ENCODE data around the gene GPC6.

GPC6 gene

DNA sequence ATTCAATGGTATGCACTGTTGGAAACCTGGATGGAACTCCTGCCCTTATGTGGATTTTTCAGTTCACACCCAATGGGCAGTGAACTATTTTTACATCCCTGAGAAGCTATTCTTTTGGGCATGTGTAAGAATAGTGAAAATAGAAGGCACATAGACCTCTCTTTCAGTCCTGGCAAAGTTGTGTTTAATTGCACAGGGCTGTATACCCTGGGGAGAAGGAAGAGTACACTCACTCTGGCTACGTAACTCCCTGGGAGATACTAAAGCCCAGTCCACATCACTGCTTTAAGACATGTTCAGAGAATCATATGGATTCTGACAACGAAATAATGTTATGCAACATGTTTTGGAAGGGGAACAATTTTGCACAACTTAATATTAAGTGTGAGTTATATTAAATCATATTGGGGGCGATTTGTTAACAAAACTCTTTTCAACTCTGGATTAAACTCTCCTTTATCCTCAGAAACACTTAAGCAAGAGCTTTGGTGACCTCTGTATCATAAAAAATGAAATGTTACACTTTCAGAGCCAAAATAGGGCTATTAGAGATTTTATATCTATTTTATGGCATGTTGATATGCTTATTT, 1086.8 kb downstream of the GPC6 start:
- H3K14ac ChIP-seq (ENCODE audit: low read length in 2 of 2), result no peak overlapping the region
- no peak overlapping the region for H3K23ac ChIP-seq (ENCODE audit: low read length in 2 of 2)
- H3K4me1 ChIP-seq (ENCODE audit: control insufficient read depth, insufficient read depth, low read depth, low read length), result no peaks in the 10 kb centered on the region
- H3K4me3 ChIP-seq (ENCODE audit: insufficient read depth in 1 of 2, low read depth in 1 of 2, low read length in 2 of 2), result no peak overlapping the region
- no peak overlapping the region for H2AFZ ChIP-seq (ENCODE audit: low read depth, low read length)
- no CpG with 5 or more reads among the region's 3 CpGs for WGBS
- no peak overlapping the region for H2BK15ac ChIP-seq (ENCODE audit: low read depth, poor library complexity, severe bottlenecking)
- no peak overlapping the region for H2BK120ac ChIP-seq (ENCODE audit: low read depth, low read length)
- no peak overlapping the region for H2BK5ac ChIP-seq (ENCODE audit: low read depth, low read length, poor library complexity, severe bottlenecking)
- H2AK5ac ChIP-seq (ENCODE audit: low read length, severe bottlenecking), result no peak overlapping the region
- peak overlapping the region in 1 of 2 experiments; percentile 90 for H3K4ac ChIP-seq (ENCODE audit: low read depth in 1 of 2, low read length in 2 of 2)
- H3K36me3 ChIP-seq (ENCODE audit: control insufficient read depth in 1 of 2, insufficient read depth in 2 of 2, low read depth in 1 of 2, low read length in 2 of 2), result no peaks in the 10 kb centered on the region
- no peaks in the 10 kb centered on the region for H3K79me1 ChIP-seq (replicated peaks; ENCODE audit: low read length, poor library complexity, severe bottlenecking)
- no peak overlapping the region for H4K91ac ChIP-seq (ENCODE audit: low read length)
- H3K9ac ChIP-seq (ENCODE audit: low read length), result no peak overlapping the region
- H3K27me3 ChIP-seq (ENCODE audit: control insufficient read depth in 1 of 2, insufficient read depth in 1 of 2, low read length in 2 of 2), result no peaks in the 10 kb centered on the region
- DNase-seq, result no peak
- no peaks in the 10 kb centered on the region for H3K9me3 ChIP-seq (ENCODE audit: control insufficient read depth, low read length)
- no peak overlapping the region for H3K4me2 ChIP-seq (ENCODE audit: low read length, poor library complexity, severe bottlenecking)
- H3K27ac ChIP-seq (ENCODE audit: low read length, poor library complexity, severe bottlenecking), result no peak overlapping the region
- peak overlapping the region in 1 of 2 experiments; percentile 58 for H3K18ac ChIP-seq (ENCODE audit: low read depth in 1 of 2, low read length in 2 of 2)
- H4K8ac ChIP-seq (ENCODE audit: low read length), result no peak overlapping the region
- peak overlapping the region in 1 of 2 experiments; percentile 73 for H2BK12ac ChIP-seq (ENCODE audit: low read length in 2 of 2)

DNA sequence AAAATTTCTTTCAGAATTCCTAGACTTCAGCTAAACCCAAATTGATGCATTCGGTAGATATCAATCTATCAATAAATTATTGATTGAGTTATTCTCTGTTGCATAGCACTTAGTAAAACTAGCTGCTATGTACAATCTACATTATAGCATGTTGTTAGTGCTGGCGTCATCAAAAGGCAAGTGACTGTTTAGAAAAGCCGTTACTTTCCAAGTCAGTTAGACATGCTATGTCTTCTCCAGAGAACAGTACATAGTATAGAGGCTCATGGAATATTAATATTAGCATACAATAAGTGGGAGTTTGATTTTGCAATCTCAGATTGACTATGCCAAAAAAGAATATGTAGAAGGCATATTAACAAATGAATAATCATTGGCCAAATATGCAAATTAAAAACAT, 1087.3 kb downstream of the GPC6 start:
- DNase-seq, result no peak
- H2AFZ ChIP-seq (ENCODE audit: low read depth, low read length), result no peak overlapping the region
- no peak overlapping the region for H3K18ac ChIP-seq (ENCODE audit: low read depth in 1 of 2, low read length in 2 of 2)
- H4K8ac ChIP-seq (ENCODE audit: low read length), result no peak overlapping the region
- no peak overlapping the region for H3K23ac ChIP-seq (ENCODE audit: low read length in 2 of 2)
- no peak overlapping the region for H3K14ac ChIP-seq (ENCODE audit: low read length in 2 of 2)
- H2BK12ac ChIP-seq (ENCODE audit: low read length in 2 of 2), result no peak overlapping the region
- no peak overlapping the region for H2BK120ac ChIP-seq (ENCODE audit: low read depth, low read length)
- H3K4ac ChIP-seq (ENCODE audit: low read depth in 1 of 2, low read length in 2 of 2), result no peak overlapping the region
- H3K9me3 ChIP-seq (ENCODE audit: control insufficient read depth, low read length), result no peaks in the 10 kb centered on the region
- no peak overlapping the region for H3K27ac ChIP-seq (ENCODE audit: low read length, poor library complexity, severe bottlenecking)
- H3K27me3 ChIP-seq (ENCODE audit: control insufficient read depth in 1 of 2, insufficient read depth in 1 of 2, low read length in 2 of 2), result no peaks in the 10 kb centered on the region
- H3K4me2 ChIP-seq (ENCODE audit: low read length, poor library complexity, severe bottlenecking), result no peak overlapping the region
- 100% methylated on average over 2 of the region's 3 CpGs for WGBS
- no peaks in the 10 kb centered on the region for H3K36me3 ChIP-seq (ENCODE audit: control insufficient read depth in 1 of 2, insufficient read depth in 2 of 2, low read depth in 1 of 2, low read length in 2 of 2)
- H2BK5ac ChIP-seq (ENCODE audit: low read depth, low read length, poor library complexity, severe bottlenecking), result no peak overlapping the region
- H3K9ac ChIP-seq (ENCODE audit: low read length), result no peak overlapping the region
- no peak overlapping the region for H2AK5ac ChIP-seq (ENCODE audit: low read length, severe bottlenecking)
- H3K4me1 ChIP-seq (ENCODE audit: control insufficient read depth, insufficient read depth, low read depth, low read length), result no peaks in the 10 kb centered on the region
- H2BK15ac ChIP-seq (ENCODE audit: low read depth, poor library complexity, severe bottlenecking), result no peak overlapping the region
- H3K4me3 ChIP-seq (ENCODE audit: insufficient read depth in 1 of 2, low read depth in 1 of 2, low read length in 2 of 2), result no peak overlapping the region
- H4K91ac ChIP-seq (ENCODE audit: low read length), result no peak overlapping the region
- H3K79me1 ChIP-seq (replicated peaks; ENCODE audit: low read length, poor library complexity, severe bottlenecking), result no peaks in the 10 kb centered on the region

DNA sequence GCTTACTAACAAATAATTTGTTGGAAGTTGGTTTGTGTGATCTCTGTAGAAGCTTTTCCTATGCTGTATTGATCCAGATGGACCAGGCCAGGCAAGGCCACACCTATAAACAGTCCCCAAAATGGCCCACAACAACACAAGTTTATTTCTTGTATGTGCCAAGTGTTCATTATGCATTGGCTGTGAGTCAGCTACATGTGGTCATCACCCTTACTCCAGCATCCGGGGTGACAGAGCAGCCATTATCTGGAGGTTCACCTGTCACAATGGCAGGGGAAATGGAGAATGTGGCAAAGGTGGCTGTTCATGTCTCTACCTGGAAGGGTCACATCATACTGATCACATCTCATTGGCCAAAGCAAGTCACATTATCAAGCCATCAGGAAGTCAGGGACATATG, 1088.6 kb downstream of the GPC6 start:
- Histone ChIP-seq H3K36me3 (ENCODE audit: control insufficient read depth in 1 of 2, insufficient read depth in 2 of 2, low read depth in 1 of 2, low read length in 2 of 2) (no peaks in the 10 kb centered on the region), H2AFZ (ENCODE audit: low read depth, low read length) (no peak overlapping the region), H2AK5ac (ENCODE audit: low read length, severe bottlenecking) (peak overlapping the region; percentile 11), H2BK12ac (ENCODE audit: low read length in 2 of 2) (peak overlapping the region; percentile 40 to 88), H3K27me3 (ENCODE audit: control insufficient read depth in 1 of 2, insufficient read depth in 1 of 2, low read length in 2 of 2) (no peaks in the 10 kb centered on the region), H3K18ac (ENCODE audit: low read depth in 1 of 2, low read length in 2 of 2) (peak overlapping the region; percentile 23 to 31), H2BK120ac (ENCODE audit: low read depth, low read length) (no peak overlapping the region), H3K27ac (ENCODE audit: low read length, poor library complexity, severe bottlenecking) (no peak overlapping the region), H3K4ac (ENCODE audit: low read depth in 1 of 2, low read length in 2 of 2) (peak overlapping the region in 1 of 2 experiments; percentile 88), H3K9me3 (ENCODE audit: control insufficient read depth, low read length) (no peaks in the 10 kb centered on the region), H4K8ac (ENCODE audit: low read length) (no peak overlapping the region), H3K4me2 (ENCODE audit: low read length, poor library complexity, severe bottlenecking) (no peak overlapping the region), H3K9ac (ENCODE audit: low read length) (no peak overlapping the region), H3K79me1 (replicated peaks; ENCODE audit: low read length, poor library complexity, severe bottlenecking) (no peaks in the 10 kb centered on the region), H4K91ac (ENCODE audit: low read length) (peak overlapping the region; percentile 85), H3K4me3 (ENCODE audit: insufficient read depth in 1 of 2, low read depth in 1 of 2, low read length in 2 of 2) (no peak overlapping the region), H2BK15ac (ENCODE audit: low read depth, poor library complexity, severe bottlenecking) (no peak overlapping the region), H2BK5ac (ENCODE audit: low read depth, low read length, poor library complexity, severe bottlenecking) (no peak overlapping the region), H3K4me1 (ENCODE audit: control insufficient read depth, insufficient read depth, low read depth, low read length) (no peaks in the 10 kb centered on the region), H3K23ac (ENCODE audit: low read length in 2 of 2) (no peak overlapping the region), H3K14ac (ENCODE audit: low read length in 2 of 2) (peak overlapping the region in 1 of 2 experiments; percentile 2)
- no peak for DNase-seq
- WGBS, result 89% methylated on average over 1 of the region's 1 CpG

DNA sequence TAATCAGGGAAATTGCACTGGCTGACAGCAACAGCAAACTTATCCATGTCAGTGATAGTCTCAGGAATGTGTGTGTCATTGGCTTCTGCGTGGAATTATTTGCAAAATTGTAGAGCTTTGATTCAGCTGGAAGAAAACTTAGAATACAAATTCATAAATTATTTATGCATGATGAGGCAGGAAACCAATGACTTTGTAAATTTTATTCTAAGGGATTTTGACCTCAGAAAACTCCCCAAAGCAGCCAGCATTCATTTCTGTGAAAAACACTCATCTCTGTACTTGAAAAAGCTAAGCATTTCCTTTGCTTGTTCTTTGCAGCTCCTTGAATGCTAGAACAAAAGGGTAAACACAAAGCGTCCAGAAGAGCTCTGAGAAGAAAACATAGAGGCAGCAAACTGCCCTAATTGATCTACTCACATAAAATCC, 1090.5 kb downstream of the GPC6 start:
- H4K91ac ChIP-seq (ENCODE audit: low read length), result no peak overlapping the region
- peak; percentile 33 for DNase-seq
- no peak overlapping the region for H3K18ac ChIP-seq (ENCODE audit: low read depth in 1 of 2, low read length in 2 of 2)
- no peak overlapping the region for H3K23ac ChIP-seq (ENCODE audit: low read length in 2 of 2)
- H3K4me1 ChIP-seq (ENCODE audit: control insufficient read depth, insufficient read depth, low read depth, low read length), result no peaks in the 10 kb centered on the region
- H3K27me3 ChIP-seq (ENCODE audit: control insufficient read depth in 1 of 2, insufficient read depth in 1 of 2, low read length in 2 of 2), result no peaks in the 10 kb centered on the region
- H3K4me3 ChIP-seq (ENCODE audit: insufficient read depth in 1 of 2, low read depth in 1 of 2, low read length in 2 of 2), result no peak overlapping the region
- no peak overlapping the region for H4K8ac ChIP-seq (ENCODE audit: low read length)
- H3K4me2 ChIP-seq (ENCODE audit: low read length, poor library complexity, severe bottlenecking), result no peak overlapping the region
- WGBS, result 0% methylated on average over 1 of the region's 2 CpGs
- H3K36me3 ChIP-seq (ENCODE audit: control insufficient read depth in 1 of 2, insufficient read depth in 2 of 2, low read depth in 1 of 2, low read length in 2 of 2), result no peaks in the 10 kb centered on the region
- peak overlapping the region; percentile 33 for H3K9ac ChIP-seq (ENCODE audit: low read length)
- H2BK5ac ChIP-seq (ENCODE audit: low read depth, low read length, poor library complexity, severe bottlenecking), result no peak overlapping the region
- no peak overlapping the region for H2BK15ac ChIP-seq (ENCODE audit: low read depth, poor library complexity, severe bottlenecking)
- no peak overlapping the region for H2AFZ ChIP-seq (ENCODE audit: low read depth, low read length)
- H3K14ac ChIP-seq (ENCODE audit: low read length in 2 of 2), result no peak overlapping the region
- no peak overlapping the region for H3K4ac ChIP-seq (ENCODE audit: low read depth in 1 of 2, low read length in 2 of 2)
- no peak overlapping the region for H2BK120ac ChIP-seq (ENCODE audit: low read depth, low read length)
- no peaks in the 10 kb centered on the region for H3K9me3 ChIP-seq (ENCODE audit: control insufficient read depth, low read length)
- no peaks in the 10 kb centered on the region for H3K79me1 ChIP-seq (replicated peaks; ENCODE audit: low read length, poor library complexity, severe bottlenecking)
- H3K27ac ChIP-seq (ENCODE audit: low read length, poor library complexity, severe bottlenecking), result peak overlapping the region; percentile 38
- H2AK5ac ChIP-seq (ENCODE audit: low read length, severe bottlenecking), result no peak overlapping the region
- H2BK12ac ChIP-seq (ENCODE audit: low read length in 2 of 2), result no peak overlapping the region

Data from mesenchymal stem cell (in vitro differentiated cells and primary cell).